OCI-LY7 (cell line): ENCODE measurements around the gene IFT88. TPM values are rescaled to one million over a fixed set of nuclear protein-coding genes. Genes with fewer than 3 reads are reported as not detected.

Experiments used
- BruUV-seq: library from RNA; stranded (reverse); fragments of 400-500 nt; replicated peaks from 2 replicates; lab custom pipeline; 2021; lab: Mats Ljungman, UMichigan
- CTCF ChIA-PET: fragments of 300-600 bp; sonication (Branson Sonifier 250); formaldehyde crosslinking; loops from one replicate; lab custom pipeline; 2022; ENCODE audit warnings: antibody characterized with exemption; ENCODE audit not compliant: unreplicated experiment; lab: Charles Lee
- POLR2A ChIA-PET: fragments of 300-600 bp; sonication (Branson Sonifier 250); formaldehyde crosslinking; loops from one replicate; lab custom pipeline; 2022; ENCODE audit warnings: antibody characterized with exemption; lab: Charles Lee
- DNase-seq: peaks from one replicate; pipeline ENCODE4 v3.0.0-alpha.2; 2015; ENCODE audit warnings: low spot score
- H2AFZ ChIP-seq: fragments of 200-600 bp; sonication (generic), shearing (Covaris generic); 2 replicates; pipeline ENCODE4 v1.6.1; 2014; ENCODE audit warnings: mild to moderate bottlenecking, antibody characterized with exemption, low read length, moderate library complexity
- H3K27ac ChIP-seq: fragments of 200-600 bp; sonication (generic); 2 replicates; pipeline ENCODE4 v1.5.1; 2014; ENCODE audit warnings: mixed run types, low read depth, mild to moderate bottlenecking, moderate library complexity, low read length, inconsistent platforms; ENCODE audit not compliant: poor library complexity, severe bottlenecking
- H3K36me3 ChIP-seq: fragments of 200-600 bp; sonication (generic); 2 replicates; pipeline ENCODE4 v1.6.1; 2014; ENCODE audit warnings: mild to moderate bottlenecking, antibody characterized with exemption, low read length, moderate library complexity, mixed read lengths; ENCODE audit not compliant: insufficient read depth
- H3K4me1 ChIP-seq: fragments of 200-600 bp; sonication (generic); 2 replicates; pipeline ENCODE4 v1.5.1; 2014; ENCODE audit warnings: mild to moderate bottlenecking, low read length; ENCODE audit not compliant: insufficient read depth, poor library complexity, severe bottlenecking
- H3K4me2 ChIP-seq: fragments of 200-600 bp; sonication (generic); 2 replicates; pipeline ENCODE4 v1.6.1; 2014; ENCODE audit warnings: mild to moderate bottlenecking, low read length
- H3K4me3 ChIP-seq: fragments of 200-600 bp; sonication (generic); 2 replicates; pipeline ENCODE4 v1.5.1; 2014; ENCODE audit warnings: mild to moderate bottlenecking, low read depth, low read length; ENCODE audit not compliant: poor library complexity, severe bottlenecking
- H3K79me2 ChIP-seq: fragments of 200-600 bp; sonication (generic); 2 replicates; pipeline ENCODE4 v1.6.1; 2016; ENCODE audit warnings: low read depth, mild to moderate bottlenecking, low read length, moderate library complexity, mixed read lengths; ENCODE audit not compliant: insufficient read depth
- H3K9me2 ChIP-seq: fragments of 200-600 bp; sonication (generic); 2 replicates; pipeline ENCODE4 v1.6.1; 2016; ENCODE audit warnings: mild to moderate bottlenecking, low read length, mixed read lengths; ENCODE audit not compliant: insufficient read depth
- H3K9me3 ChIP-seq: fragments of 200-600 bp; sonication (generic); 2 replicates; pipeline ENCODE4 v1.6.1; 2014; ENCODE audit warnings: mild to moderate bottlenecking, mixed run types, low read length, mixed read lengths
- H4K20me1 ChIP-seq: fragments of 200-600 bp; sonication (generic); 2 replicates; pipeline ENCODE4 v1.6.1; 2014; ENCODE audit warnings: mild to moderate bottlenecking, antibody characterized with exemption, low read length, moderate library complexity, mixed read lengths; ENCODE audit not compliant: insufficient read depth
- EZH2phosphoT487 ChIP-seq: fragments of 200-600 bp; sonication (generic); IDR thresholded peaks from 2 replicates; pipeline ENCODE4 v1.6.1; 2018; ENCODE audit warnings: low read depth, borderline replicate concordance, mild to moderate bottlenecking, mixed run types, antibody characterized with exemption, low read length, moderate library complexity, mixed read lengths
- intact Hi-C: fragments of 100-400 bp; cut with micrococcal nuclease; formaldehyde crosslinking; loops from one replicate; pipeline ENCODE4 v1.10.0; 2022; ENCODE audit not compliant: unreplicated experiment
- total RNA-seq, 2 experiments: library from RNA; depleted of rRNA in 1 of 2; stranded (reverse); fragments of >200 nt in 1 of 2; shearing (Covaris generic) in 1 of 2; gene quantifications; 2 replicates each; pipeline ENCODE4 v1.2.3, GENCODE V29; 2014 to 2022
- TF ChIP-seq, protein P1 (sequence below): fragments of 200-600 bp; sonication (generic); conservative IDR thresholded peaks from 2 replicates; pipeline ENCODE4 v1.5.1; 2014; ENCODE audit warnings: mild to moderate bottlenecking, antibody characterized with exemption, low read length, moderate library complexity, mixed read lengths

The IFT88 gene
- total RNA-seq, 2 experiments from 2014 or later: 6.1 to 6.9 TPM

DNA sequence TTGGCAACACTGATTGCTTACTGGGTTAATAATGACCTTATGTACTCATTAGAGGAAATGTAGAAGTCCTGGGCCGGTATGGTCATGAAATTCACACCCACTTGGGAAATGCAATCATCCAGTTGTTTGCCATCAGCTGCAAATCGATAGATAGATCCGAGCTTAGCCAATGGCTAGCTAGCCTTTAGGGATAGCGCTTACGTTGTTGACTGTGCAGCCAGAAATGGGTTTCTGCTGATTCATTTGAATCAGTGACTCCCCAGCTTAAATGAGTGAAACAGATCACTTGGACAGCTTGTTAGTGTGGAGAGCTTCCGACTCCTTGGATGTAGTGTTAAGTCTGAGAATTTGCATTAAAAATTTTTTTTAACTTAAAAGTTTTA is 148.4 kb downstream of the IFT88 start:
- Histone ChIP-seq H3K9me3 (no peaks in the 10 kb centered on the region), H3K4me2 (no peak overlapping the region), H3K27ac (no peak overlapping the region), H3K36me3 (no peaks in the 10 kb centered on the region), H3K4me3 (no peak overlapping the region), H3K9me2 (no peaks in the 10 kb centered on the region), H3K79me2 (no peaks in the 10 kb centered on the region), H3K4me1 (no peaks in the 10 kb centered on the region), H2AFZ (no peak overlapping the region), H4K20me1 (no peaks in the 10 kb centered on the region)
- TF ChIP-seq, protein P1, sequence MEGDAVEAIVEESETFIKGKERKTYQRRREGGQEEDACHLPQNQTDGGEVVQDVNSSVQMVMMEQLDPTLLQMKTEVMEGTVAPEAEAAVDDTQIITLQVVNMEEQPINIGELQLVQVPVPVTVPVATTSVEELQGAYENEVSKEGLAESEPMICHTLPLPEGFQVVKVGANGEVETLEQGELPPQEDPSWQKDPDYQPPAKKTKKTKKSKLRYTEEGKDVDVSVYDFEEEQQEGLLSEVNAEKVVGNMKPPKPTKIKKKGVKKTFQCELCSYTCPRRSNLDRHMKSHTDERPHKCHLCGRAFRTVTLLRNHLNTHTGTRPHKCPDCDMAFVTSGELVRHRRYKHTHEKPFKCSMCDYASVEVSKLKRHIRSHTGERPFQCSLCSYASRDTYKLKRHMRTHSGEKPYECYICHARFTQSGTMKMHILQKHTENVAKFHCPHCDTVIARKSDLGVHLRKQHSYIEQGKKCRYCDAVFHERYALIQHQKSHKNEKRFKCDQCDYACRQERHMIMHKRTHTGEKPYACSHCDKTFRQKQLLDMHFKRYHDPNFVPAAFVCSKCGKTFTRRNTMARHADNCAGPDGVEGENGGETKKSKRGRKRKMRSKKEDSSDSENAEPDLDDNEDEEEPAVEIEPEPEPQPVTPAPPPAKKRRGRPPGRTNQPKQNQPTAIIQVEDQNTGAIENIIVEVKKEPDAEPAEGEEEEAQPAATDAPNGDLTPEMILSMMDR: no peak
- no peak for TF ChIP-seq EZH2phosphoT487
- POLR2A ChIA-PET: interaction anchor here (0.6 to 0.7 kb wide), 3 partner anchors 328 to 671 kb away, joined by 3 to 4 read pairs (median 3); no protein-coding TSS in a partner anchor
- intact Hi-C loops: no loop called here
- no peak for DNase-seq
- CTCF ChIA-PET: no interaction called here
- BruUV-seq: no TSS peak

DNA sequence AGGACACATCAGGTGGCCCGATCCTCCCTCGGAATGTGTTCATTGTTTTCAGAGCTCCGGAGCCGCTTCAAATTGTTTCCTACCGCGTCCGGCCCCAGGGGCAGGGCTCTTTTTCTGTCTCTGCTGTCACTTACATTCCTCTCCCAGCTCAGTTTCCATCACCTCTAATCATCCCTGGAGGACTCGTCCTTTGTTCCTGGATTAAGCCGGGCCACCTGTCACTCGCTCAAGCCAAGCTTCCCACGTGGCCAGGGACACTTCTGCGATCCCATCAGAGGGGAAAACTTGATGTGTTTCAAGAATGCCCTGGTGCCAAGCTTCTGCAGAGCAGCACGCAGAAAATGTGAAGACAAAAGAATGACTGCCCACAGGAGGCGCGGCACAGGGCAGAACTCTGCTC is 150.0 kb downstream of the IFT88 start:
- TF ChIP-seq, protein P1: no peak
- no peak for TF ChIP-seq EZH2phosphoT487
- BruUV-seq: no TSS peak
- Histone ChIP-seq H3K36me3 (no peaks in the 10 kb centered on the region), H3K9me3 (no peaks in the 10 kb centered on the region), H3K27ac (no peak overlapping the region), H3K4me2 (no peak overlapping the region), H4K20me1 (no peaks in the 10 kb centered on the region), H3K9me2 (no peaks in the 10 kb centered on the region), H2AFZ (no peak overlapping the region), H3K79me2 (no peaks in the 10 kb centered on the region), H3K4me1 (no peaks in the 10 kb centered on the region), H3K4me3 (no peak overlapping the region)
- intact Hi-C loops: no loop called here
- CTCF ChIA-PET: no interaction called here
- DNase-seq: no peak
- POLR2A ChIA-PET: no interaction called here

DNA sequence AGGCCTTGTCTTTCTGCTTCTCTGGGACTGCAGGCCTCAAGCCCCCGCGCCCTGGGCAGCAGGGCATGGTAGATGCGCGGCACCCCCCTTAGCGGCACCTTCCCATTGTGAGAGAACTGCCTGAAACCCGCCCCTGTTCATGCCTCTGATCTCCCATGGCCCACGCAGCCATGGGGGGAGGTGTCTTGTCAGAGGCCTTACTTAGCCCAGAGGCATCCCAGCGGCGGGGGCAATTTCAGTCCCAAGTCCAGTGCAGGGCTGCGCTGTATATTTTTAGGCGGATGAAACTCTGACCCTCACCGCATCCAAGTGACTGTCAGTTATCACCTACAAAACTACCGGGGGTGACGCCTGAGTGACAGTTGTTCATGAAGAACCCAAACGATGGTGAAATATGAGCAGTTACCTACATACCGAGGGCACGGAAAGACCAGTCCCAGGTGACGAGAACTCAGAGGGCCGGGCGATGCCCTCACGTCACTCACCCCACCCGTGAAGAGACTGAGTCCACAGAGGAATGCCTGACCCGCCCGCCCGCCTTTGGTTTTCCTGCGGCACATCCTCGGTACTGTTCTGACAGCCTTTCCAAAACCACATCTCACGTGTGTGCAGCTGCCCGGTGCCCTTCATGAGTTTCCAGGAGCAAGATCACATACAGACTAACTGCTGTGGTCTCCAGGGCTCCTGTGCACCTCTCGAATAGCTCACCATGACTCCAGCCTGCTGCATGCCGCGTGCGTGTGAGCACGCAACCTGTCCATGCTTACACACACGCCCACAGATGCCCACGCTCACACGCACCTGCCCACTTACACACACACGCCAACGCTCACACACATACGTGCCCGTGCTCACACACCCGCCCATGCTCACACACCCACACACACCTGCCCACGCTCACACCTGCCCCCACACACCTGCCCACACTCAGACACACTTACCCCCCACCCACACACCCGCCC is 150.9 kb downstream of the IFT88 start:
- intact Hi-C loops: no loop called here
- Histone ChIP-seq H3K27ac (no peak overlapping the region), H3K4me1 (no peaks in the 10 kb centered on the region), H3K9me2 (no peaks in the 10 kb centered on the region), H3K4me3 (no peak overlapping the region), H3K9me3 (no peaks in the 10 kb centered on the region), H4K20me1 (no peaks in the 10 kb centered on the region), H3K79me2 (no peaks in the 10 kb centered on the region), H3K4me2 (no peak overlapping the region), H2AFZ (no peak overlapping the region), H3K36me3 (no peaks in the 10 kb centered on the region)
- no peak for DNase-seq
- no peak for TF ChIP-seq EZH2phosphoT487
- TF ChIP-seq, protein P1: no peak
- ChIA-PET CTCF (no interaction called here), POLR2A (no interaction called here)
- no TSS peak for BruUV-seq
